ENCODE results near the gene AFF2.

- no peak for TF ChIP-seq POLR2A (IDR thresholded peaks at IDR 0.05)
- TF ChIP-seq, protein P1, sequence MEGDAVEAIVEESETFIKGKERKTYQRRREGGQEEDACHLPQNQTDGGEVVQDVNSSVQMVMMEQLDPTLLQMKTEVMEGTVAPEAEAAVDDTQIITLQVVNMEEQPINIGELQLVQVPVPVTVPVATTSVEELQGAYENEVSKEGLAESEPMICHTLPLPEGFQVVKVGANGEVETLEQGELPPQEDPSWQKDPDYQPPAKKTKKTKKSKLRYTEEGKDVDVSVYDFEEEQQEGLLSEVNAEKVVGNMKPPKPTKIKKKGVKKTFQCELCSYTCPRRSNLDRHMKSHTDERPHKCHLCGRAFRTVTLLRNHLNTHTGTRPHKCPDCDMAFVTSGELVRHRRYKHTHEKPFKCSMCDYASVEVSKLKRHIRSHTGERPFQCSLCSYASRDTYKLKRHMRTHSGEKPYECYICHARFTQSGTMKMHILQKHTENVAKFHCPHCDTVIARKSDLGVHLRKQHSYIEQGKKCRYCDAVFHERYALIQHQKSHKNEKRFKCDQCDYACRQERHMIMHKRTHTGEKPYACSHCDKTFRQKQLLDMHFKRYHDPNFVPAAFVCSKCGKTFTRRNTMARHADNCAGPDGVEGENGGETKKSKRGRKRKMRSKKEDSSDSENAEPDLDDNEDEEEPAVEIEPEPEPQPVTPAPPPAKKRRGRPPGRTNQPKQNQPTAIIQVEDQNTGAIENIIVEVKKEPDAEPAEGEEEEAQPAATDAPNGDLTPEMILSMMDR (IDR thresholded peaks at IDR 0.05) = no peak
These were observed 40.5 kb downstream of the AFF2 start for GRCh38 chrX:148540671-148541583.

All from esophagus squamous epithelium (tissue), 4 donors.